Bronchial epithelial cell (primary cell): ENCODE data around the gene GFY. TPM values are rescaled to one million over a fixed set of nuclear protein-coding genes. Genes with fewer than 3 reads are reported as not detected.

Experiments used
- DNase-seq: peaks from one replicate; pipeline ENCODE4 v3.0.0-alpha.2; 2010; ENCODE audit warnings: low read depth
- FAIRE-seq: peaks from 2 replicates; lab custom pipeline; 2011; peaks lifted over from hg19 to GRCh38; lab: Jason Lieb, UNC
- H3K27me3 ChIP-seq: 2 replicates; pipeline ENCODE4 v1.5.1; 2011; ENCODE audit warnings: low read length; ENCODE audit not compliant: control insufficient read depth, insufficient read depth
- H3K36me3 ChIP-seq: 2 replicates; pipeline ENCODE4 v1.5.1; 2011; ENCODE audit warnings: low read length; ENCODE audit not compliant: control insufficient read depth, insufficient read depth
- H3K4me3 ChIP-seq: 2 replicates; pipeline ENCODE4 v1.5.1; 2011; ENCODE audit warnings: mild to moderate bottlenecking, low read depth, low read length, control low read depth
- total RNA-seq: library from RNA; depleted of rRNA; stranded (reverse); fragments of >200 nt; gene quantifications from 2 replicates; pipeline ENCODE4 v1.2.1, GENCODE V29; 2014
- TF ChIP-seq, protein P1 (sequence below): IDR thresholded peaks from 2 replicates; pipeline ENCODE4 v1.5.1; 2011; ENCODE audit warnings: mild to moderate bottlenecking, moderate library complexity, low read length, control low read depth, inconsistent platforms; ENCODE audit not compliant: insufficient read depth, severe bottlenecking

Gene GFY
- total RNA-seq, 1 donor from 2014 or later: not detected

DNA sequence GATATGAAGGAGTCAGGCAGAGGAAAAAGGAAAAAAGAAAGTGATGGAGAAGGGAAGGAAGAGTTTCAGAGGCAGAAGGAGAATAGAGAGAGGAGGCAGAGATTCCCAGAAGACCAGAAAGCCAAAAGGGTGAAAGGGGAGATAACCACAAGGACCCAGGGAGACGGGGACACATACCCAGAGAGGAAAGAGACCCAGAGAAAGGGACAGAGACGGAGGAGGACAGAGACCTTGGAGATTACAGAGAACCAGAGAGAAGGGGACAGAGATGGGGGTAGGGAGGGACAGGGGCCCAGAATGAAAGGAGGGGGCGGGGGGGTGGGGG lies 3.3 kb upstream of the GFY start:
- TF ChIP-seq, protein P1, sequence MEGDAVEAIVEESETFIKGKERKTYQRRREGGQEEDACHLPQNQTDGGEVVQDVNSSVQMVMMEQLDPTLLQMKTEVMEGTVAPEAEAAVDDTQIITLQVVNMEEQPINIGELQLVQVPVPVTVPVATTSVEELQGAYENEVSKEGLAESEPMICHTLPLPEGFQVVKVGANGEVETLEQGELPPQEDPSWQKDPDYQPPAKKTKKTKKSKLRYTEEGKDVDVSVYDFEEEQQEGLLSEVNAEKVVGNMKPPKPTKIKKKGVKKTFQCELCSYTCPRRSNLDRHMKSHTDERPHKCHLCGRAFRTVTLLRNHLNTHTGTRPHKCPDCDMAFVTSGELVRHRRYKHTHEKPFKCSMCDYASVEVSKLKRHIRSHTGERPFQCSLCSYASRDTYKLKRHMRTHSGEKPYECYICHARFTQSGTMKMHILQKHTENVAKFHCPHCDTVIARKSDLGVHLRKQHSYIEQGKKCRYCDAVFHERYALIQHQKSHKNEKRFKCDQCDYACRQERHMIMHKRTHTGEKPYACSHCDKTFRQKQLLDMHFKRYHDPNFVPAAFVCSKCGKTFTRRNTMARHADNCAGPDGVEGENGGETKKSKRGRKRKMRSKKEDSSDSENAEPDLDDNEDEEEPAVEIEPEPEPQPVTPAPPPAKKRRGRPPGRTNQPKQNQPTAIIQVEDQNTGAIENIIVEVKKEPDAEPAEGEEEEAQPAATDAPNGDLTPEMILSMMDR: no peak
- FAIRE-seq (no peak), DNase-seq (no peak)
- no peaks in the 10 kb centered on the region for H3K36me3 ChIP-seq
- H3K27me3 ChIP-seq: peaks cover 47% of the 10 kb centered on the region
- no peak overlapping the region for H3K4me3 ChIP-seq

DNA sequence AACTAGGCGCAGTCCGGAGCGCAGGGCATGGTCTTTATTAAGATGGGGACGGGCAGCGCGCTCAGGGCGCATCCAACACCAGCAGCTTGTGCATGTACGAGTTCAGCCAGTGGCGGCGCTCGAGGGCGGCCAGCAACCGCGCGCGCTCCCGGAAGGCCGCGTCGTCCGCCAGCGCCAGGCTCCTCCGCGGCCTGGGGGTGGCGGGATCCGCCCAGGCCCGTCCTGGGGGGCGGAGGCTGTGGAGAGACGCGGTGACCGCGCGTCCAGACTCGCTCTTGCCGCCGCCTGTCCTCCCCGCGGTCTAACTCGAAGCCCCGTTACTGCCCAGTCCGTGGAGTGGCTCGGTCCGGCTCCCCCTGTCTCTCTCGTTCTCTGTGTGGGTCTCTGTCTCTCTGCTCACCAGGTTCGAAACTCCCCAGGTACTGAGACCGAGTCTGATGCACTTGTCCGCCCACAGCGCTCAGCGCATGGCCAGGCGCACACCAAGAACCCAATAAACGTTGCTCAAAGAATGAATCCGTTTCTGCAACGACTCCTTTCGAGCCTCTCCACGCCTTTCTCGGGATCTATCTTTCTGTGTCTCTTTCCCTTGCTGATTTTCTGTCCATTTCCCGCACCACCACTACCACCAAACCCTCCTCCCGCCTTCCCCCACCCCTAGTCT lies 2.6 kb upstream of the GFY start:
- no peaks in the 10 kb centered on the region for H3K36me3 ChIP-seq
- H3K27me3 ChIP-seq: peaks cover 44% of the 10 kb centered on the region
- FAIRE-seq: no peak
- no peak overlapping the region for H3K4me3 ChIP-seq
- TF ChIP-seq, protein P1: peak; percentile 44
- DNase-seq: no peak

DNA sequence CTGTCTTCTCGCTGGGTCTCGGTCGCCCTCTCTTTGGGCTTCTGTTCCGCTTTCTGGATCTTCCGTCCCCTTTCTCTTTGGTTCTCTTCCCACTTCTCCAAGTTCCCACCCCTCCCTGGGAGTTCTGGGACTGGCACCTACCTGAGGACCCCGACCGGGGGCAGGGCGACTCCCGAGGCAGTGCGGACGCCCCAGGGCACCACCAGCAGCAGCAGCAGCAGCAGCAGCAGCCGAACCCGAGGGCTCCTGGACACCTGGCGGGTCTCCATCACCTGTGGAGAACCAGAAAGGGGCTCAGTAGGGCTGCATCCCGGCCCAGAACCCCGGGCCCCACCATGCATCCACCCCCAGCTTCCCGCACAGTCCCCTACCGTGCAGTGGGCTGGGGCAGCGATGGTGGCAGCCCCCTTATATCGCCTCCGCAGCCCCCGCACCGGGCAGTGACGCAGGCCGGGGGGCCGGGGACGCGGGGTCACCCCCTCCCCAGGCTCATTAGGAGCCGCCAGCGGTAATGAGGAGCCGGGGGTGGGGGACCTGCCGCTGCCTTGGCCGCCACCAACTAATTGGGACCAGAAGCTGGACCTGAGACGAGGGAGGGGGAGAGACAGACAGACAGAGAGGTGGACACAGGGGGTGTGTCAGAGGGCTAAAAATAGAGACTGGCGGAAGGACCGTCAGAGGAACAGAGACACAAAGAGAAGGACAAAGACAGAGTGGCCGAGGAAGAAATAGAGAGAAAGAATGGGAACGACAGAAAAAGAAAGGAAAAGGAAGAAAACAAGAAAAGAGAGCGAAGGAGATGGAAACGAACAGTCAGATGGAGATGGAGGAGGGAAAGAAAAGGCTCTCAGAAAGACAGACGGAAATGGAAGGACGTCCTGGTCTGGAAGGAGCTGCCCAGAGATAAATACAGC lies 1.9 kb upstream of the GFY start, which contains the start of gene PTH2:
Gene PTH2, minus strand, starts transcription at position 371 of the 914 bp plus-strand sequence. Its CDS starts 102 bp downstream, at position 269.
- FAIRE-seq (no peak), DNase-seq (no peak)
- H3K4me3 ChIP-seq: no peak within 1 kb of the TSS
- no peaks in the 10 kb centered on the region for H3K36me3 ChIP-seq
- TF ChIP-seq, protein P1: no peak
- H3K27me3 ChIP-seq: peaks cover 43% of the 10 kb centered on the region

DNA sequence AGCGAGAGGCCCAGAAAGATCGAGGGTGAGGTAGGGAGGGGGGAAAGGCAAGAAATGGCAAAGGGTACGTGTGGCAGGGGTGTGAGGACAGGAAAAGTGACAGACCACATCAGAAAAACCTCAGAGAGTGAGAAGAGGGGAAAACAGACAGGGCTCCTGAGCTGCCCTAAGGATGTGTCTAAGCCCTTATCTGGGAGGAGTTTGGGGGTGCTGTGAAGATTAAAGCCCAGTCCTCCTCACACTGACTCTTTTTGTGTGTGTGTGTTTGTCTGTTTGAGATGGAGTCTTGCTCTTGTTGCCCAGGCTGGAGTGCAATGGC lies 1.2 kb upstream of the GFY start:
- Histone ChIP-seq H3K27me3 (peaks cover 46% of the 10 kb centered on the region), H3K36me3 (no peaks in the 10 kb centered on the region), H3K4me3 (no peak overlapping the region)
- FAIRE-seq (no peak), DNase-seq (no peak)
- TF ChIP-seq, protein P1: no peak

DNA sequence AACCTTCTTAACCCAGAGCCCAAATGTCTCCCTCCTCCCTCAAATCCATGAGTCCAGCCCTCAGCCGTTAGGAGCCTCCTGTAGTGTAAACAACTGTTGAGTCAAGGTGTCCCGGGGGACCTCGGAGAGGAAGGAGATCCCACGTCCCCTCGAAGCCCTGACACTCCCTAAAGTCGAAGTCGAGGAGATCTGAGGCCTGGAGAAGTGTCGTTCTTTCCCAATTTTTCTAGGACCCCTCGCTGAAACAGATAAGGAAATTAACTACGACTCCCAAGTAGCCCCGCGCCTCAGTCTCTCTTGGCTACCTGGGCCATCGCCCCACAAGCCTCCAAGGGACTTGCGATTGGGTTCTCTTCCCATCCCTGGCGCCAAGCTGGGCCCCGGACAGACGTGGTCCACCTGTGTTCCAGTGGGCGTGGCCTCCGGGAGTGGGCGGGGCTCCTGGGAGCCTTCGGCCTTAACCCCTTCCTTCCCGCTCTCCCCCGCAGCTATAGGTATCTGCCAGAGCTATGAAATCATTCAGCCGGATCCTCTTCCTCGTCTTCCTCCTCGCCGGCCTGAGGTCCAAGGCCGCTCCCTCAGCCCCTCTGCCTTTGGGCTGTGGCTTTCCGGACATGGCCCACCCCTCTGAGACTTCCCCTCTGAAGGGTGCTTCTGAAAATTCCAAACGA lies 869 bp downstream of the GFY start:
- peaks cover 38% of the 10 kb centered on the region for H3K27me3 ChIP-seq
- TF ChIP-seq, protein P1: no peak
- H3K36me3 ChIP-seq: no peaks in the 10 kb centered on the region
- DNase-seq (no peak), FAIRE-seq (no peak)
- H3K4me3 ChIP-seq: no peak overlapping the region
